ENCODE results near the gene MUS81. TPM values are rescaled to one million over a fixed set of nuclear protein-coding genes. Genes with fewer than 3 reads are reported as not detected.

MUS81 gene
- total and polyA plus RNA-seq, 9 of the 15 experiments (the other 6 are each of a cell fraction or from before 2014, with no cell fraction given): 13.4 to 118 (median 53.7) TPM

- TF ChIP-seq, protein P1, sequence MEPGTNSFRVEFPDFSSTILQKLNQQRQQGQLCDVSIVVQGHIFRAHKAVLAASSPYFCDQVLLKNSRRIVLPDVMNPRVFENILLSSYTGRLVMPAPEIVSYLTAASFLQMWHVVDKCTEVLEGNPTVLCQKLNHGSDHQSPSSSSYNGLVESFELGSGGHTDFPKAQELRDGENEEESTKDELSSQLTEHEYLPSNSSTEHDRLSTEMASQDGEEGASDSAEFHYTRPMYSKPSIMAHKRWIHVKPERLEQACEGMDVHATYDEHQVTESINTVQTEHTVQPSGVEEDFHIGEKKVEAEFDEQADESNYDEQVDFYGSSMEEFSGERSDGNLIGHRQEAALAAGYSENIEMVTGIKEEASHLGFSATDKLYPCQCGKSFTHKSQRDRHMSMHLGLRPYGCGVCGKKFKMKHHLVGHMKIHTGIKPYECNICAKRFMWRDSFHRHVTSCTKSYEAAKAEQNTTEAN (CRISPR knock-in tag; IDR thresholded peaks at IDR 0.05): no peak
- TF ChIP-seq ETV6 (IDR thresholded peaks at IDR 0.05; ENCODE audit: borderline replicate concordance in 1 of 2, low read depth in 2 of 2, low read length in 1 of 2) (no peak), ETV6 (CRISPR knock-in tag; IDR thresholded peaks at IDR 0.05; ENCODE audit: borderline replicate concordance) (no peak), POLR2B (IDR thresholded peaks at IDR 0.05; ENCODE audit: low read depth, partially characterized antibody) (peak; percentile 71), POLR2A (conservative IDR thresholded peaks at IDR 0.05) (peak; percentile 79), HDAC2 (IDR thresholded peaks at IDR 0.05) (peak; percentile 52; the same call in 1 of the 2 replicates), PHF8 (IDR thresholded peaks at IDR 0.05; ENCODE audit: borderline replicate concordance, low read length) (peak; percentile 71; the same call in 1 of the 2 replicates), ETS2 (tag; IDR thresholded peaks at IDR 0.05; ENCODE audit: borderline replicate concordance, poor library complexity, severe bottlenecking) (no peak), RBM25 (IDR thresholded peaks at IDR 0.05; ENCODE audit: low read depth, low read length, severe bottlenecking) (no peak), CBFB (CRISPR knock-in tag; IDR thresholded peaks at IDR 0.05) (no peak), SMARCC2 (IDR thresholded peaks at IDR 0.05; ENCODE audit: low read depth) (no peak), HMGN3 (IDR thresholded peaks at IDR 0.05; ENCODE audit: borderline replicate concordance, extremely low read depth, insufficient read length, low read depth, low read length) (peak; percentile 83), BCL6 (CRISPR knock-in tag; IDR thresholded peaks at IDR 0.05) (no peak), POLR2G (IDR thresholded peaks at IDR 0.05; ENCODE audit: low read depth, low read length) (peak; percentile 84), KAT2B (IDR thresholded peaks at IDR 0.05; ENCODE audit: low read depth, low read length) (no peak), JUN (IDR thresholded peaks at IDR 0.05; ENCODE audit: borderline replicate concordance, low read depth, low read length) (peak; percentile 29; the same call in 1 of the 2 replicates), JUN (CRISPR knock-in tag; IDR thresholded peaks at IDR 0.05; ENCODE audit: borderline replicate concordance) (no peak), HDAC1 (IDR thresholded peaks at IDR 0.05) (peak in 1 of 2 experiments; percentile 61; a peak in 2 of 4 replicates), ZNF561 (CRISPR knock-in tag; conservative IDR thresholded peaks at IDR 0.05) (no peak), MTA3 (IDR thresholded peaks at IDR 0.05; ENCODE audit: borderline replicate concordance) (0 out of 2 replicates have a peak, but pooled peaks have one; percentile 73), SMAD4 (CRISPR knock-in tag; conservative IDR thresholded peaks at IDR 0.05) (peak; percentile 56), SAFB (IDR thresholded peaks at IDR 0.05; ENCODE audit: borderline replicate concordance, low read depth, low read length) (peak; percentile 61; the same call in 1 of the 2 replicates), NFE2 (IDR thresholded peaks at IDR 0.05; ENCODE audit: low read depth) (no peak)
- TF ChIP-seq, protein P2, sequence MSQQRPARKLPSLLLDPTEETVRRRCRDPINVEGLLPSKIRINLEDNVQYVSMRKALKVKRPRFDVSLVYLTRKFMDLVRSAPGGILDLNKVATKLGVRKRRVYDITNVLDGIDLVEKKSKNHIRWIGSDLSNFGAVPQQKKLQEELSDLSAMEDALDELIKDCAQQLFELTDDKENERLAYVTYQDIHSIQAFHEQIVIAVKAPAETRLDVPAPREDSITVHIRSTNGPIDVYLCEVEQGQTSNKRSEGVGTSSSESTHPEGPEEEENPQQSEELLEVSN (IDR thresholded peaks at IDR 0.05; ENCODE audit: borderline replicate concordance in 1 of 2, extremely low read depth in 1 of 2, insufficient read depth in 1 of 2, insufficient read length in 1 of 2, low read depth in 1 of 2, low read length in 1 of 2, poor library complexity in 1 of 2, severe bottlenecking in 1 of 2): peak; percentile 28 to 76
- TF ChIP-seq, protein P3, sequence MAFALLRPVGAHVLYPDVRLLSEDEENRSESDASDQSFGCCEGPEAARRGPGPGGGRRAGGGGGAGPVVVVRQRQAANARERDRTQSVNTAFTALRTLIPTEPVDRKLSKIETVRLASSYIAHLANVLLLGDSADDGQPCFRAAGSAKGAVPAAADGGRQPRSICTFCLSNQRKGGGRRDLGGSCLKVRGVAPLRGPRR (CRISPR knock-in tag; IDR thresholded peaks at IDR 0.05): no peak
Observed at GRCh38 chr11:65873318-65874156, 13.3 kb downstream of the MUS81 start (continued).
